ENCODE data around the gene PAK5. TPM values are rescaled to one million over a fixed set of nuclear protein-coding genes. Genes with fewer than 3 reads are reported as not detected.

Gene PAK5
- not detected for total RNA-seq
- not detected for polyA plus RNA-seq

DNA sequence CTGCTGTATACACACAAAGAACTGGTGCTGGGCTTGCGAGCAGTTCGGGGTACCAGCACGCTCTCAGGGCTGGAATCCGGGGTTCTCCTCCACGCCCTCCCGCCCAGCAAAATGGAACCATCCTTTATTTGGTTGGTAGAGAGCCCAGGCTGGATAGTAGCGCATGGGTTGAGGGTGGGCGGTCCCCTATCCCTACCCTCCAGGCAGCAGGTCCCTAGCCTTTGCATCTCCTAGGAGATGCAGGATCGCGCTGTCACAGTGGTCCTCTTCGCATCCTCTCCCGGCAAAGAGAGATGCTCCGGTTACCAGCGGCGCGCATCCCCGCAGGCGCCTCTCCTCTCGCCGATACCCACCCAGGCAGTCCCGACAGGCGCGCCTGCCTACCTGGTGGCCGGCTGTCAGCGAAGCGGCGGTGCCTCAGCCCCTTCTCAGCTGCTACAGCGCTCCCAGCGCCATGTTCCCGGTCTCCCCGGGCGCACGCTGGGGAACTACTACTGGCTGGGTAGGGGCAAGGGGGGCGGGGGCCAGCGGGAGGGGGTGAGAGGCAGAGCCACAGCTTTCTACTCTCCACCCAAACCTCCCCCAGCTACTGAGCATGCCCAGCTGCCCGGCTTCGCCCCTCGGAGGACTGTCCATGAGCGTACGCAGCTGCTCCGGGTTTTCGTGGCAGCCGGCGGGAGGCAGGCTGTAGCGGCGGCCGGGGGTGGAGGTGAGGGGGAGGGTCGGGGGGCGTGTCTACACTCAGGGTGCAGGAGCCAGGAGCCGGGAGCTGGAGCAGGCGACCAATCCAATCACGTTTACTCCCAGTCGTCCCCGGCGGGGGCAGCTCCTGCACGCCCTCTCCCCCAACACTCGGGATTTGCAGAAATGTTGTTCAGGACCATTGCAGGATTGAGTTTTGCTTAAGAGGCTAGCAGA, at the start of gene PAK5:
Gene PAK5 (minus strand): TSS at position 699 of the 918 bp plus-strand sequence. CDS start 194,748 bp downstream, outside the sequence.
- no peak within 1 kb of the TSS for H3K4me3 ChIP-seq (ENCODE audit: low read length)
- no peak within 1 kb of the TSS for H3K27ac ChIP-seq (ENCODE audit: low read depth, low read length)
- H3K9me3 ChIP-seq (ENCODE audit: low read length): no peaks in the 10 kb centered on the region
- DNase-seq: no peak
- no peaks in the 10 kb centered on the region for H3K36me3 ChIP-seq (ENCODE audit: insufficient read depth, low read length)
- Mint-ChIP-seq H3K27me3 (peaks cover 11 to 32% of the 10 kb centered on the region in 2 donors), H3K9me3 (peaks cover 6 to 16% (median 10%) of the 10 kb centered on the region in 5 donors), H3K4me1 (no peaks in the 10 kb centered on the region), H3K4me3 (no peak within 1 kb of the TSS), H3K27ac (no peak within 1 kb of the TSS), H3K36me3 (no peaks in the 10 kb centered on the region)
- no peaks in the 10 kb centered on the region for H3K4me1 ChIP-seq (ENCODE audit: insufficient read depth, low read length)
- ChIA-PET POLR2A (no interaction called here), CTCF (no interaction called here)
- no peaks in the 10 kb centered on the region for H3K27me3 ChIP-seq (ENCODE audit: insufficient read depth, low read length, poor library complexity, severe bottlenecking)

DNA sequence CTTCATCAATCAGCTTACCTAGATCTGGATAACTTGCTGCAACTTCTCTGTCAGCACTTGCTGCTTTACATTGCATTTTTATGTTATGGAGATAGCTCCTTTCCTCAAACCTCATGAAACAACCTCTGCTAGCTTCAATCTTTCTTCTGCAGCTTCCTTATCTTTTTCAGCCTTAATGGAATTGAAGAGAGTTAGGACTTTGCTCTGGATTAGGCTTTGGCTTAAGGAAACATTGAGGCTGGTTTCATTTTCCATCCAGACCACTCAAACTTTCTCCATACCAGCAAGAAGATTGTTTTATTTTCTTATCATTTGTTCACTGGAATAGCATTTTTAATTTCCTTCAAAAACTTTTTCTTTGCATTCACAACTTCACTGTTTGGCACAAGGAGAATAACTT, 48.8 kb upstream of the PAK5 start:
- Histone ChIP-seq H3K36me3 (ENCODE audit: insufficient read depth, low read length) (no peaks in the 10 kb centered on the region), H3K27ac (ENCODE audit: low read depth, low read length) (no peak overlapping the region), H3K4me3 (ENCODE audit: low read length) (no peak overlapping the region), H3K4me1 (ENCODE audit: insufficient read depth, low read length) (no peaks in the 10 kb centered on the region), H3K9me3 (ENCODE audit: low read length) (no peaks in the 10 kb centered on the region), H3K27me3 (ENCODE audit: insufficient read depth, low read length, poor library complexity, severe bottlenecking) (no peaks in the 10 kb centered on the region)
- no peak for DNase-seq
- Mint-ChIP-seq H3K36me3 (peaks cover 0 to 3% (median 0%) of the 10 kb centered on the region in 3 donors), H3K4me1 (peaks cover 5 to 12% (median 8%) of the 10 kb centered on the region in 3 donors), H3K4me3 (no peak overlapping the region), H3K27ac (no peak overlapping the region), H3K9me3 (peaks cover 0 to 16% (median 0%) of the 10 kb centered on the region in 5 donors), H3K27me3 (peaks cover 0 to 4% of the 10 kb centered on the region in 2 donors)
- ChIA-PET CTCF (no interaction called here), POLR2A (no interaction called here)

DNA sequence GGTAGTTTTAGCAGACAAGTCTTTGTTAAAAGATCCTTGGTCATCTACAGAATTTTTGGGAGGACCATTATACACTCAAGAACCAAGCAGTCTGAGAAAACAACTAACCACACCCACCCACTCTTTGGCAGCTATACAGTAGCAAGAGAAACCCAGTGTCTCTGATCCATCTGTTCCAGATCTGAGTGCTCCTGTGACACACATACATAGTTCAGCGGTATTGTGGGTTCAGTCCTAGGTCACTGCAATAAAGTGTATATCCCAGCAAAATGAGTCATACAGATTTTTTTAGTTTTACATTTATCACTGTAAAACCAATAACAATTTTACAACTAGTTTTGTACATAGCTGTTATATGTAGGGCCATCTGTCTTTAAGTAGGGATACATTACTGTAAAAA, 47.4 kb upstream of the PAK5 start:
- Histone ChIP-seq H3K4me1 (ENCODE audit: insufficient read depth, low read length) (no peaks in the 10 kb centered on the region), H3K27ac (ENCODE audit: low read depth, low read length) (no peak overlapping the region), H3K36me3 (ENCODE audit: insufficient read depth, low read length) (no peaks in the 10 kb centered on the region), H3K4me3 (ENCODE audit: low read length) (no peak overlapping the region), H3K9me3 (ENCODE audit: low read length) (no peaks in the 10 kb centered on the region), H3K27me3 (ENCODE audit: insufficient read depth, low read length, poor library complexity, severe bottlenecking) (no peaks in the 10 kb centered on the region)
- H3K4me1 Mint-ChIP-seq: peaks cover 5 to 12% (median 8%) of the 10 kb centered on the region in 3 donors
- H3K9me3 Mint-ChIP-seq: peaks cover 0 to 16% (median 0%) of the 10 kb centered on the region in 5 donors
- no peak overlapping the region for H3K27ac Mint-ChIP-seq
- no peak for DNase-seq
- no peak overlapping the region for H3K4me3 Mint-ChIP-seq
- ChIA-PET POLR2A (no interaction called here), CTCF (no interaction called here)
- peaks cover 0 to 3% (median 0%) of the 10 kb centered on the region in 3 donors for H3K36me3 Mint-ChIP-seq
- peaks cover 0 to 4% of the 10 kb centered on the region in 2 donors for H3K27me3 Mint-ChIP-seq

DNA sequence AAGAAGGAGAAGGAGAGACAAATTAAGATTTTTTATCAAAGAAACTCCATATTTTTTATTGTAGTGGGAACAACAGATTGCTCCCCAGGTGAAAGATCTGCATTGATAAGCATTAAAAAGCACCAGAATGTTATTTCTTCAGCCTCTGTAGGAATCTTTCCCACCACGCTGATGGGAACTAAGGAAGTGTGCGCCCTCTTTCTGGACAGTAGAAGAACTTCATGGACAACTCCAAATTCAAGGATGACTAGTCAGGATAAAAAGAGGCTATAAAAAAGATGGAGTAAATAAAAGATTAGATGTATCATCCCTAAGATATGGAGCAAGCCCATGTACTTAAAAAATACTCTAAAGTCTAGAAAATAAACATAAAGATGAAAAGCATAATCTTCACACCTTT, 45.8 kb upstream of the PAK5 start:
- Histone ChIP-seq H3K4me1 (ENCODE audit: insufficient read depth, low read length) (no peaks in the 10 kb centered on the region), H3K4me3 (ENCODE audit: low read length) (no peak overlapping the region), H3K9me3 (ENCODE audit: low read length) (no peaks in the 10 kb centered on the region), H3K36me3 (ENCODE audit: insufficient read depth, low read length) (no peaks in the 10 kb centered on the region), H3K27ac (ENCODE audit: low read depth, low read length) (no peak overlapping the region), H3K27me3 (ENCODE audit: insufficient read depth, low read length, poor library complexity, severe bottlenecking) (no peaks in the 10 kb centered on the region)
- Mint-ChIP-seq H3K4me3 (no peak overlapping the region), H3K36me3 (peaks cover 0 to 3% (median 0%) of the 10 kb centered on the region in 3 donors), H3K4me1 (peaks cover 3 to 7% (median 6%) of the 10 kb centered on the region in 3 donors), H3K9me3 (peaks cover 0 to 9% (median 0%) of the 10 kb centered on the region in 5 donors), H3K27me3 (peaks cover 0 to 4% of the 10 kb centered on the region in 2 donors), H3K27ac (no peak overlapping the region)
- ChIA-PET CTCF (no interaction called here), POLR2A (no interaction called here)
- no peak for DNase-seq

DNA sequence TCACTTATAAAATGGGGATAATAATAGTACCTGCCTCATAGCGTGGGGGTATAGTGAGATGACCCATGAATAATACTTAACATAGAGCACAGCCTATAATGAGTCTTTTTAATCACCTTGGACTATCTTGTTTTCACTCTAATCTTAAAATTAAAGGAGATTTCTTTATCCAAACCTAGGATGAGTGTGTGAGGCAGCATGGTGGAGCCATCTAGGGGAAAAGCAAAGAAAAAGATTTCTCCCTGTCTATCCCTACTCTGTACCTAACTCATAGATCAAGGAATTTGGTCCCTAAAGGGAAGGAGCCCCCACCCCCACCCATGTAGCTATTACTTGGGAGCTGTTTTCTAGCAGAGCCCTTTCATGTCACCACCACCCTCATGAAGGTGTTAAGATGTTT, 45.2 kb upstream of the PAK5 start:
- peaks cover 0 to 4% of the 10 kb centered on the region in 2 donors for H3K27me3 Mint-ChIP-seq
- no peak overlapping the region for H3K4me3 Mint-ChIP-seq
- ChIA-PET POLR2A (no interaction called here), CTCF (no interaction called here)
- peaks cover 0 to 1% (median under 1%) of the 10 kb centered on the region in 3 donors for H3K4me1 Mint-ChIP-seq
- peaks cover 0 to under 1% (median 0%) of the 10 kb centered on the region in 3 donors for H3K36me3 Mint-ChIP-seq
- H3K27me3 ChIP-seq (ENCODE audit: insufficient read depth, low read length, poor library complexity, severe bottlenecking): no peaks in the 10 kb centered on the region
- no peaks in the 10 kb centered on the region for H3K36me3 ChIP-seq (ENCODE audit: insufficient read depth, low read length)
- H3K4me3 ChIP-seq (ENCODE audit: low read length): no peak overlapping the region
- no peaks in the 10 kb centered on the region for H3K4me1 ChIP-seq (ENCODE audit: insufficient read depth, low read length)
- no peak overlapping the region for H3K27ac Mint-ChIP-seq
- peaks cover 0 to 4% (median 0%) of the 10 kb centered on the region in 5 donors for H3K9me3 Mint-ChIP-seq
- no peak for DNase-seq
- H3K9me3 ChIP-seq (ENCODE audit: low read length): no peaks in the 10 kb centered on the region
- H3K27ac ChIP-seq (ENCODE audit: low read depth, low read length): no peak overlapping the region

DNA sequence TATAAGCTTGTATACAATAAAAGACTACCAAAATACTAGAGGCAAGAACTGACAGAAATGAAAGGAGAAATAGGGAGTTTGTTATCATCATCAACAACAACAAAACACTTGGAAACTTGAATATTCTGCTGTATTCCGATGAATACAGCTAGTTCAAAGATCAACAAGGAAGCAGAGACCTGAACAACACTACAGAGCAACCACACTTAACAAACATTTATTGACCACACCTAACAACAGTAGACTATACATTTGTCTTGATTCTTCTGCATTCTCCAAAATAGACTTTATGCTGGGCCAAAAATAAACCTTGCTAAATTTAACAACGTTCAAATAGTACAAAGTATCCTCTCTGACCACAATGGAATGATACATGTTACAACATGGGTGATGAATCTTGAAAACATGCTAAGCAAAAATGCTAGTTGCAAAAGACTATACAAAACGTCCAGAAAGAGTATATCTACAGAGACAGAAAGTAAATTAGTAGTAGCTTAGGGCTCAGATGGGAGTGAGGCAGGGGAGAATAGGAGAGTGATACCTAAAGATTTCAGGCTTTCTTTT, 39.1 kb upstream of the PAK5 start:
- CTCF ChIA-PET: no interaction called here
- Histone ChIP-seq H3K36me3 (ENCODE audit: insufficient read depth, low read length) (no peaks in the 10 kb centered on the region), H3K4me1 (ENCODE audit: insufficient read depth, low read length) (no peaks in the 10 kb centered on the region), H3K27ac (ENCODE audit: low read depth, low read length) (no peak overlapping the region), H3K27me3 (ENCODE audit: insufficient read depth, low read length, poor library complexity, severe bottlenecking) (no peaks in the 10 kb centered on the region), H3K9me3 (ENCODE audit: low read length) (no peaks in the 10 kb centered on the region), H3K4me3 (ENCODE audit: low read length) (no peak overlapping the region)
- H3K4me3 Mint-ChIP-seq: no peak overlapping the region
- H3K27ac Mint-ChIP-seq: no peak overlapping the region
- H3K27me3 Mint-ChIP-seq: no peaks in the 10 kb centered on the region
- peaks cover 0 to 10% (median 3%) of the 10 kb centered on the region in 5 donors for H3K9me3 Mint-ChIP-seq
- POLR2A ChIA-PET: no interaction called here
- no peak for DNase-seq
- no peaks in the 10 kb centered on the region for H3K36me3 Mint-ChIP-seq
- H3K4me1 Mint-ChIP-seq: no peaks in the 10 kb centered on the region

DNA sequence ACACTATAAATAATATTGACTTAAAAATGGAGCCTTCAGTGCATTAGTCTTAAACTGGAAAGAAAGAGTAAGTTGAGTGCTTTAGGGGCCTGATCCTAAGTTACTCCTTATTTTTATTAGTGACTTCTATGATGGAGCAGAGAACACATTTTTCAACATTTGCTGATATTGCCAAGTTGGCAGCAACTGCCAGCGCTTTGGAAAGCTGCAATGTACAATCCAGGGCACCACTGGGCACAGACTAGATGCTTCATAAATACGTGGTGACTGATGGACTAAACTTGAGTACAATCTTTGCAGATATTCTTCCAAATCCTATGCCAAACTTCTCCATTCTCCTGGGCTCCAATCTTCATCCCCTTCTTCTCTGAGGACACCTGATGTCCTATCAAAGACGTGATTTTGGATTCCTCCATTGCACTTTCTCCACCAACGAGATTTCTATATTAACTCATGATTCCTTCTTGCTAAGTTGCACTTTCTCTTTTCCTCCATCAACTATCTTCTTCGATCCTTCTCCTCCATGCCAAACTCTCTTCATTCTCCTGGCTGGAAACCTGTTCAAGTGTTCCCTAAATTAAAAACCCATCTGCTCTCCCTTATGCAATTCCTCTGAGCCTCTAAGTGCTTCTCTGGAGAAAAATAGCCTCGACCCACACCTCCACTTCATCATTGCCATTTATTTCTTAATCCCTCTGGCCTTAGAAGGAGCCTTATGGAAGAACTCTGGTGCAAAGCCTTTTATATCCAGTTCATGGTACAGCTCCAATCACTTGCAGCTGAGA, 28.5 kb upstream of the PAK5 start:
- H3K4me1 Mint-ChIP-seq: no peaks in the 10 kb centered on the region
- H3K27ac ChIP-seq (ENCODE audit: low read depth, low read length): no peak overlapping the region
- H3K4me1 ChIP-seq (ENCODE audit: insufficient read depth, low read length): no peaks in the 10 kb centered on the region
- H3K36me3 Mint-ChIP-seq: no peaks in the 10 kb centered on the region
- H3K4me3 Mint-ChIP-seq: no peak overlapping the region
- ChIA-PET CTCF (no interaction called here), POLR2A (no interaction called here)
- DNase-seq: no peak
- H3K27me3 Mint-ChIP-seq: peaks cover 0 to 1% of the 10 kb centered on the region in 2 donors
- no peak overlapping the region for H3K27ac Mint-ChIP-seq
- peaks cover 0 to 6% (median 0%) of the 10 kb centered on the region in 5 donors for H3K9me3 Mint-ChIP-seq
- H3K4me3 ChIP-seq (ENCODE audit: low read length): no peak overlapping the region
- H3K9me3 ChIP-seq (ENCODE audit: low read length): no peaks in the 10 kb centered on the region
- no peaks in the 10 kb centered on the region for H3K27me3 ChIP-seq (ENCODE audit: insufficient read depth, low read length, poor library complexity, severe bottlenecking)
- no peaks in the 10 kb centered on the region for H3K36me3 ChIP-seq (ENCODE audit: insufficient read depth, low read length)

DNA sequence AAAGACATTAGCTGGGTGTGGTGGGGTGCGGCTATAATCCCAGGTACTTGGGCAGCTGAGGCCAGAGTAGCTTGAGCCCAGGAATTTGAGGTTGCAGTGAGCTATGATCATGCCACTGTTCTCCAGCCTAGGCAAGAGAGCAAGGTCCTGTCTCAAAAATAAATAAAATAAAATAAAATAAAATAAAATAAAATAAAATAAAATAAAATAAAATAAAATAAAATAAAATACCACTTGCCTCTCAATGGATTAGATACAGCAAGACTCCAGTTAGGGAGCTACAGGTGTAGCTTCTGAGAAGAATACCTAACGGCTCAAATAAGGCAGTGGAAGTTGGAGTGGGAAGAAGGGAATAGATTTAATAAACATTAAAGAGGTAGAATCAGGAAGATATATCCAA, 13.7 kb upstream of the PAK5 start:
- Histone ChIP-seq H3K9me3 (ENCODE audit: low read length) (no peaks in the 10 kb centered on the region), H3K27me3 (ENCODE audit: insufficient read depth, low read length, poor library complexity, severe bottlenecking) (no peaks in the 10 kb centered on the region), H3K4me1 (ENCODE audit: insufficient read depth, low read length) (no peaks in the 10 kb centered on the region), H3K4me3 (ENCODE audit: low read length) (no peak overlapping the region), H3K27ac (ENCODE audit: low read depth, low read length) (no peak overlapping the region), H3K36me3 (ENCODE audit: insufficient read depth, low read length) (no peaks in the 10 kb centered on the region)
- Mint-ChIP-seq H3K9me3 (peaks cover 0 to 4% (median 2%) of the 10 kb centered on the region in 5 donors), H3K27ac (no peak overlapping the region), H3K27me3 (peaks cover 0 to 1% of the 10 kb centered on the region in 2 donors), H3K36me3 (no peaks in the 10 kb centered on the region), H3K4me1 (no peaks in the 10 kb centered on the region), H3K4me3 (no peak overlapping the region)
- DNase-seq: no peak
- POLR2A ChIA-PET: no interaction called here
- CTCF ChIA-PET: no interaction called here

All from CD8-positive, alpha-beta memory T cell (primary cell).